Kidney (tissue), 14 donors: ENCODE data around the gene CUL3. TPM values are rescaled to one million over a fixed set of nuclear protein-coding genes. Genes with fewer than 3 reads are reported as not detected.
A peak's percentile ranks its signal among the peaks of the same experiment; 100 is the strongest.
"Not testable (repeated sequence)": the region's sequence is repeated elsewhere in the genome, so short reads cannot be mapped to it uniquely, and the experiment has no call there.

Experiments used
- DNase-seq, 5 donors: peaks; one replicate each; pipeline ENCODE4 v3.0.0-alpha.2; 2013 to 2020
- FAIRE-seq: peaks from 2 replicates; lab custom pipeline; 2012; peaks lifted over from hg19 to GRCh38; lab: Jason Lieb, UNC
- H3K27ac ChIP-seq, 2 donors: one replicate each; pipeline ENCODE4 v1.7.0; 2013; ENCODE audit warnings: low read depth in 2 of 2, low read length in 2 of 2, inconsistent platforms in 1 of 2
- H3K27me3 ChIP-seq: one replicate; pipeline ENCODE4 v1.7.1; 2013; ENCODE audit warnings: low read length, inconsistent platforms; ENCODE audit not compliant: control insufficient read depth, insufficient read depth
- H3K36me3 ChIP-seq, 3 donors: one replicate each; pipeline versions ENCODE4 v1.7.0 to v1.7.1; 2013; ENCODE audit warnings: low read length in 3 of 3, control low read depth in 1 of 3, inconsistent platforms in 1 of 3; ENCODE audit not compliant: insufficient read depth in 3 of 3, control insufficient read depth in 2 of 3
- H3K4me1 ChIP-seq, 3 donors: one replicate each; pipeline versions ENCODE4 v1.7.0 to v1.7.1; 2013; ENCODE audit warnings: low read length in 3 of 3, inconsistent platforms in 1 of 3, low read depth in 1 of 3; ENCODE audit not compliant: control insufficient read depth in 2 of 3, insufficient read depth in 2 of 3
- H3K4me3 ChIP-seq, 3 donors: one replicate each; pipeline versions ENCODE4 v1.7.0 to v1.8.1; 2013; ENCODE audit warnings: low read length in 3 of 3, control low read depth in 1 of 3, inconsistent platforms in 1 of 3
- H3K9ac ChIP-seq, 3 donors: one replicate each; pipeline versions ENCODE4 v1.7.0 to v1.7.1; 2013; ENCODE audit warnings: low read length in 3 of 3, control low read depth in 1 of 3, inconsistent platforms in 1 of 3
- H3K9me3 ChIP-seq, 3 donors: one replicate each; pipeline versions ENCODE4 v1.7.0 to v1.7.1; 2013; ENCODE audit warnings: low read length in 3 of 3, control low read depth in 1 of 3, inconsistent platforms in 1 of 3; ENCODE audit not compliant: control insufficient read depth in 2 of 3, insufficient read depth in 1 of 3
- CTCF ChIP-seq: IDR thresholded peaks from 3 replicates; pipeline ENCODE4 v1.5.1; 2012; ENCODE audit warnings: mild to moderate bottlenecking, moderate library complexity, borderline replicate concordance; ENCODE audit not compliant: insufficient read depth; ENCODE audit errors: extremely low read depth
- intact Hi-C: fragments of 100-400 bp; cut with DNase I; formaldehyde crosslinking; loops from one replicate; pipeline ENCODE4 v1.11.1; 2022
- polyA plus RNA-seq: library from polyadenylated mRNA; stranded (reverse); fragments of 350-450 nt; fragmentation: Illumina TruSeq; extraction: RNeasy Lipid Tissue Mini Kit (QIAGEN cat#74804); gene quantifications from one replicate; pipeline ENCODE4 v1.2.3, GENCODE V29; 2014; ENCODE audit warnings: low read depth, low replicate concordance; ENCODE audit not compliant: insufficient read depth
- total RNA-seq: library from RNA; stranded (reverse); fragmentation: NEBNext Ultra II Directional; extraction: Animal tissue kit (Norgen Biotek cat#: 25700); gene quantifications from one replicate; pipeline ENCODE4 v1.2.1, GENCODE V29; 2021
- donor health status: control.
- donor health status: control.
- donor health status: control.
- donor health status: control.
- donor health status: control.
- donor health status: DM: yes; HTN: yes; CAD: no.
- donor health status: Normal renal cell carcinoma (clear cell type).

Gene CUL3
- total and polyA plus RNA-seq, 2 donors from 2014 or later, result 78.5 to 81.2 TPM

- no peak for TF ChIP-seq CTCF
- H3K9ac ChIP-seq, result peak overlapping the region; percentile 61 to 87 (median 65)
- intact Hi-C loops, result no loop called here
- H3K27ac ChIP-seq, result no peak overlapping the region
- H3K9me3 ChIP-seq, result no peaks in the 10 kb centered on the region
- no peaks in the 10 kb centered on the region for H3K36me3 ChIP-seq
- H3K4me3 ChIP-seq, result peak overlapping the region; percentile 67 to 94 (median 92)
- no peak for FAIRE-seq
- peak in 4 of 5 donors; percentile 48 to 72 (median 60) for DNase-seq
- H3K27me3 ChIP-seq, result no peaks in the 10 kb centered on the region
- peaks cover 2 to 3% (median 2%) of the 10 kb centered on the region in 3 donors for H3K4me1 ChIP-seq
Measured at GRCh38 chr2:224584111-224584784, 915 bp downstream of the CUL3 start.

GRCh38 chr2:224583033-224583432, 2.1 kb downstream of the CUL3 start:
- DNase-seq, H3K27ac ChIP-seq, H3K27me3 ChIP-seq, H3K9me3 ChIP-seq, FAIRE-seq, intact Hi-C loops, H3K4me1 ChIP-seq, H3K9ac ChIP-seq, H3K36me3 ChIP-seq: not testable (repeated sequence)
- H3K4me3 ChIP-seq, result peak overlapping the region in 2 of 3 donors; percentile 67 to 94

GRCh38 chr2:224580248-224580647, 4.9 kb downstream of the CUL3 start:
- Histone ChIP-seq H3K9me3 (no peaks in the 10 kb centered on the region), H3K27ac (no peak overlapping the region), H3K4me1 (peaks cover 2 to 18% (median 13%) of the 10 kb centered on the region in 3 donors), H3K27me3 (no peaks in the 10 kb centered on the region), H3K9ac (no peak overlapping the region), H3K4me3 (no peak overlapping the region), H3K36me3 (no peaks in the 10 kb centered on the region)
- TF ChIP-seq CTCF, result no peak
- intact Hi-C loops, result no loop called here
- FAIRE-seq (no peak), DNase-seq (no peak)

GRCh38 chr2:224579411-224579810, 5.8 kb downstream of the CUL3 start:
- no peaks in the 10 kb centered on the region for H3K36me3 ChIP-seq
- DNase-seq (no peak), FAIRE-seq (no peak)
- TF ChIP-seq CTCF, result no peak
- no peaks in the 10 kb centered on the region for H3K27me3 ChIP-seq
- H3K9me3 ChIP-seq, result no peaks in the 10 kb centered on the region
- intact Hi-C loops, result no loop called here
- H3K27ac ChIP-seq, result no peak overlapping the region
- H3K4me3 ChIP-seq, result peak overlapping the region in 1 of 3 donors; percentile 20
- H3K4me1 ChIP-seq, result peaks cover 2 to 26% (median 17%) of the 10 kb centered on the region in 3 donors
- no peak overlapping the region for H3K9ac ChIP-seq
